ENCODE results near the gene TADA2B. TPM values are rescaled to one million over a fixed set of nuclear protein-coding genes. Genes with fewer than 3 reads are reported as not detected.

Gene TADA2B
- total RNA-seq, result 10 to 100 TPM; 21.5 to 24.2 TPM

- DNase-seq (ENCODE audit: low spot score) (no peak), ATAC-seq (ENCODE audit: insufficient number of reproducible peaks, low FRiP score, low read depth) (peak; percentile 22)
- peak within 1 kb of the TSS; percentile 75 to 82 for H3K27ac ChIP-seq
- no peaks in the 10 kb centered on the region for H3K27me3 ChIP-seq (replicated peaks; ENCODE audit: insufficient read depth)
- no peaks in the 10 kb centered on the region for H3K9me3 ChIP-seq
- H3K4me3 ChIP-seq, result peak within 1 kb of the TSS; percentile 93
- H3K36me3 ChIP-seq, result no peaks in the 10 kb centered on the region
- H3K4me1 ChIP-seq (ENCODE audit: control insufficient read depth in 1 of 2, low read depth in 2 of 2), result peaks cover 17 to 40% of the 10 kb centered on the region in 2 donors
- TF ChIP-seq, protein P1, sequence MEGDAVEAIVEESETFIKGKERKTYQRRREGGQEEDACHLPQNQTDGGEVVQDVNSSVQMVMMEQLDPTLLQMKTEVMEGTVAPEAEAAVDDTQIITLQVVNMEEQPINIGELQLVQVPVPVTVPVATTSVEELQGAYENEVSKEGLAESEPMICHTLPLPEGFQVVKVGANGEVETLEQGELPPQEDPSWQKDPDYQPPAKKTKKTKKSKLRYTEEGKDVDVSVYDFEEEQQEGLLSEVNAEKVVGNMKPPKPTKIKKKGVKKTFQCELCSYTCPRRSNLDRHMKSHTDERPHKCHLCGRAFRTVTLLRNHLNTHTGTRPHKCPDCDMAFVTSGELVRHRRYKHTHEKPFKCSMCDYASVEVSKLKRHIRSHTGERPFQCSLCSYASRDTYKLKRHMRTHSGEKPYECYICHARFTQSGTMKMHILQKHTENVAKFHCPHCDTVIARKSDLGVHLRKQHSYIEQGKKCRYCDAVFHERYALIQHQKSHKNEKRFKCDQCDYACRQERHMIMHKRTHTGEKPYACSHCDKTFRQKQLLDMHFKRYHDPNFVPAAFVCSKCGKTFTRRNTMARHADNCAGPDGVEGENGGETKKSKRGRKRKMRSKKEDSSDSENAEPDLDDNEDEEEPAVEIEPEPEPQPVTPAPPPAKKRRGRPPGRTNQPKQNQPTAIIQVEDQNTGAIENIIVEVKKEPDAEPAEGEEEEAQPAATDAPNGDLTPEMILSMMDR (IDR thresholded peaks at IDR 0.05), result no peak
Measured at GRCh38 chr4:7043284-7044136, at the start of gene TADA2B. TSS of gene TADA2B (plus strand) at chr4:7043372. CDS start at chr4:7043580, 208 bp downstream.

DNA sequence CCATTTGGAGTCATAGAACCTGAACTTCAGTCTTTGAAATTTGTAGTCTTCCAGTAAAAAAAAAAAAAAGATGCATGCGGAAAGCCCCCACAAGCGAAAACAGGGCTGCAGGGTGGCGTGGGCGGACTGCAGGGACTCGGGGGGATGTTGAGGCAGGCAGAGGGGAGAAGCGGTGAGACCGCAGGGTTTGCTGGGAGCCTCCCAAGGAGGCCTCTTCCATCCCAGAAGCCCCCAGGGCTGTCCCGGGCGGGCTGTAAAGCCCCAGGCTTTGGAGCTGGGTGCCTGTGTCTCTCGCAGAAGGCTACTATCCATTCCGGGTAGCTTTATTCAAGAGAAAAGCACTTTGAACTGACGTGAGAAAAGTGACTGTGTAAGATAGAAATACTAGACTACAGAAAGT lies 46.7 kb upstream of the TADA2B start:
- Histone ChIP-seq H3K4me3 (no peak overlapping the region), H3K27ac (no peak overlapping the region), H3K36me3 (peaks cover 32% of the 10 kb centered on the region), H3K4me1 (ENCODE audit: control insufficient read depth in 1 of 2, low read depth in 2 of 2) (peaks cover 0 to 8% of the 10 kb centered on the region in 2 donors), H3K27me3 (replicated peaks; ENCODE audit: insufficient read depth) (no peaks in the 10 kb centered on the region), H3K9me3 (no peaks in the 10 kb centered on the region)
- TF ChIP-seq, protein P1 (IDR thresholded peaks at IDR 0.05), result no peak
- ATAC-seq (ENCODE audit: insufficient number of reproducible peaks, low FRiP score, low read depth) (no peak), DNase-seq (ENCODE audit: low spot score) (no peak)

GRCh38 chr4:6999172-7000086 lies 43.7 kb upstream of the TADA2B start:
- H3K4me1 ChIP-seq (ENCODE audit: control insufficient read depth in 1 of 2, low read depth in 2 of 2), result no peaks in the 10 kb centered on the region
- no peak overlapping the region for H3K27ac ChIP-seq
- ATAC-seq (ENCODE audit: insufficient number of reproducible peaks, low FRiP score, low read depth) (no peak), DNase-seq (ENCODE audit: low spot score) (no peak)
- no peaks in the 10 kb centered on the region for H3K27me3 ChIP-seq (replicated peaks; ENCODE audit: insufficient read depth)
- TF ChIP-seq, protein P1 (IDR thresholded peaks at IDR 0.05), result no peak
- no peaks in the 10 kb centered on the region for H3K9me3 ChIP-seq
- H3K4me3 ChIP-seq, result no peak overlapping the region
- peaks cover 43% of the 10 kb centered on the region for H3K36me3 ChIP-seq

DNA sequence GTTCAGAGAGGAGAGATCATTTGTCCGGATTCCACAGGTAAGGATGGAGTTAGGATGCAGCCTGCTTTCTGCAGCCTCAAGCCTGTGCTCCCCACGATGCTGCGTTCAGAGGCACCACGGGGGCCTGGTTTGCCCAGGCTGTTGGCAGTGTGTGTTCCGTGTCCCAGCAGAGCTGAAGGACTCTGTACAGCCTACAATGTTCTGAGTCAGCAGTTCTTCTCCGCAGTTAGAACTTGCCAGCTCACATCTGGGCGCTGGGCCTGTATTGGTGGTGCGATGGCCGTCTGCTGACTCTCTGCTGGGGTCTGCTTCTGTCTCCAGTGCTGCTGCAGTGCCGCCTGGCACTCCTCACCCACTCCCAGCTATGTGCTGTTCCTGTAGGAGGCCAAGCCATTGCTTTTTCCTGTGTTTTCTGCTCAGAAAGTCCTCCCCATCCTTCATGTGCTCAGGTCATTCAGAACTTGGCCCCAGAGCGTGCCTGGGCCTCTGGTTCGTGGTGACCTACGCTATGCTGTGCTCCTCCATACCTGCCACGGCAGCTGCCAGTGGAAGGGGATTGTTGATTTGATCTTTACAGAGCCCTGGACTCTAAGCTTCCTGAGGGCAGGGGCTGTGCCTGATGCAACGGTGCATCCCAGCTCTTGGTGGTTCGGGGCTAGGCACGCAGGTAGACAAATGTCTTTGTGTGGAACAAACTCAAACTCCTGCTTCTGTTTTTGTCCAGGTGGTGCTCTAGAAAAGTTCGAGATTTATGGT lies 42.6 kb upstream of the TADA2B start:
- Histone ChIP-seq H3K4me3 (no peak overlapping the region), H3K36me3 (peaks cover 43% of the 10 kb centered on the region), H3K4me1 (ENCODE audit: control insufficient read depth in 1 of 2, low read depth in 2 of 2) (no peaks in the 10 kb centered on the region), H3K27ac (no peak overlapping the region), H3K27me3 (replicated peaks; ENCODE audit: insufficient read depth) (no peaks in the 10 kb centered on the region), H3K9me3 (no peaks in the 10 kb centered on the region)
- ATAC-seq (ENCODE audit: insufficient number of reproducible peaks, low FRiP score, low read depth) (no peak), DNase-seq (ENCODE audit: low spot score) (no peak)
- TF ChIP-seq, protein P1 (IDR thresholded peaks at IDR 0.05), result no peak

Measured in thoracic aorta (tissue), 2 donors.